WERI-Rb-1 (cell line): ENCODE measurements around the gene FBXL17.

Source experiments
- DNase-seq: peaks from one replicate; pipeline ENCODE4 v3.0.0-alpha.2; 2020
- H3K27ac ChIP-seq: fragments of 250-450 bp; sonication (Bioruptor Pico); 2 replicates; pipeline ENCODE4 v1.5.1; 2020; ENCODE audit warnings: mild to moderate bottlenecking, moderate library complexity
- H3K27me3 ChIP-seq: fragments of 250-450 bp; sonication (Bioruptor Pico); 2 replicates; pipeline ENCODE4 v1.5.1; 2021; ENCODE audit warnings: mild to moderate bottlenecking, low read depth, moderate library complexity; ENCODE audit not compliant: insufficient read depth, severe bottlenecking
- H3K36me3 ChIP-seq: fragments of 250-450 bp; sonication (Bioruptor Pico); 2 replicates; pipeline ENCODE4 v1.5.1; 2020; ENCODE audit warnings: mild to moderate bottlenecking, moderate library complexity
- H3K4me3 ChIP-seq: 2 replicates; pipeline ENCODE4 v1.5.1; 2011; ENCODE audit warnings: low read depth, mild to moderate bottlenecking, control low read depth, low read length
- H3K9me3 ChIP-seq: fragments of 250-450 bp; sonication (Bioruptor Pico); 2 replicates; pipeline ENCODE4 v1.5.1; 2021; ENCODE audit warnings: mild to moderate bottlenecking, moderate library complexity; ENCODE audit not compliant: severe bottlenecking
- TF ChIP-seq, protein P1 (sequence below): IDR thresholded peaks from 2 replicates; pipeline ENCODE4 v1.5.1; 2011; ENCODE audit warnings: low read depth, mild to moderate bottlenecking, control low read depth, inconsistent platforms, low read length

FBXL17 gene

DNA sequence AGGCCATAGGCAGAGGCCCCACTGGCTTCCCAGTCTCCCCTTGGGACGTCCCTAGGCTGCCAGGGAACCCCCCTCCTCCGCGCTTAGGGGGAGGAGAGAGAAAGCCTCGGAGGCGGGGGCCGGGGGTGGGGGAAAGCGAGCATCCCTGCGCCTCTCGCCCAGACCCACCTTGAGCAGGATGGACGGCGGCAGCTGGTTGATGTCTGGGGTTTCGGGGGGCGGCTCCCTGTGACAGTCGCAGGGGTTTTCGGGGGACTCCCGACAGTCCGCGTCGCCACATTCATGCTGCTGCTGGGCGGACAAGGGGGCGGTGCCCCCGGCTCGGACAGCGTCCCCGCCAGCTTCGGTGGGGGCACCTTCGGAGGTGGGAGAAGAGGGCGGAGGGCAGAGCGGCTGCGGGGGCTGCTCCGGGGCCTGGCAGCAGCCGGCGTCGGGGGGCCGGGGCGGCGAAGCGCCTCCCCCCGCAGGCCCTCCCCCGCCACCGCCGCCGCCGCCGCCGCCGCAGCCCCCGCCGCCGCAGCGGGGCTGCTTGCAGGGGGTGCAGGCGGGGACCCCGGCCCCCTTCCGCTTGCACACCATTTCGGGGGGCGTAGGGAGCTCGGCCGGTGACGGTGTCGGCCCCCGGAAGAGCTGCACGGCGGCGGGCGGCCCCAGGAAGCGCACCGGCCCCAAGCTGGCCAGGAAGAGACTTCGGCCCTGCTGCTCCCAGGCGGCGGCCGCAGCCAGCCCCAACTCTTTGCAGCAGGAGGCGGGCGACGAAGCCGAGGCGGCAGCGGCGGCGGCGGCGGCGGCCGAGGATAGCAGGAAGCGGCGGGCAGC, 1.2 kb downstream of the FBXL17 start:
- Histone ChIP-seq H3K27me3 (no peaks in the 10 kb centered on the region), H3K27ac (peak overlapping the region; percentile 94), H3K36me3 (peaks cover 4% of the 10 kb centered on the region; the same call in 1 of the 2 replicates), H3K4me3 (peak overlapping the region; percentile 93), H3K9me3 (peaks cover 7% of the 10 kb centered on the region)
- peak; percentile 69 for DNase-seq
- TF ChIP-seq, protein P1, sequence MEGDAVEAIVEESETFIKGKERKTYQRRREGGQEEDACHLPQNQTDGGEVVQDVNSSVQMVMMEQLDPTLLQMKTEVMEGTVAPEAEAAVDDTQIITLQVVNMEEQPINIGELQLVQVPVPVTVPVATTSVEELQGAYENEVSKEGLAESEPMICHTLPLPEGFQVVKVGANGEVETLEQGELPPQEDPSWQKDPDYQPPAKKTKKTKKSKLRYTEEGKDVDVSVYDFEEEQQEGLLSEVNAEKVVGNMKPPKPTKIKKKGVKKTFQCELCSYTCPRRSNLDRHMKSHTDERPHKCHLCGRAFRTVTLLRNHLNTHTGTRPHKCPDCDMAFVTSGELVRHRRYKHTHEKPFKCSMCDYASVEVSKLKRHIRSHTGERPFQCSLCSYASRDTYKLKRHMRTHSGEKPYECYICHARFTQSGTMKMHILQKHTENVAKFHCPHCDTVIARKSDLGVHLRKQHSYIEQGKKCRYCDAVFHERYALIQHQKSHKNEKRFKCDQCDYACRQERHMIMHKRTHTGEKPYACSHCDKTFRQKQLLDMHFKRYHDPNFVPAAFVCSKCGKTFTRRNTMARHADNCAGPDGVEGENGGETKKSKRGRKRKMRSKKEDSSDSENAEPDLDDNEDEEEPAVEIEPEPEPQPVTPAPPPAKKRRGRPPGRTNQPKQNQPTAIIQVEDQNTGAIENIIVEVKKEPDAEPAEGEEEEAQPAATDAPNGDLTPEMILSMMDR = no peak

DNA sequence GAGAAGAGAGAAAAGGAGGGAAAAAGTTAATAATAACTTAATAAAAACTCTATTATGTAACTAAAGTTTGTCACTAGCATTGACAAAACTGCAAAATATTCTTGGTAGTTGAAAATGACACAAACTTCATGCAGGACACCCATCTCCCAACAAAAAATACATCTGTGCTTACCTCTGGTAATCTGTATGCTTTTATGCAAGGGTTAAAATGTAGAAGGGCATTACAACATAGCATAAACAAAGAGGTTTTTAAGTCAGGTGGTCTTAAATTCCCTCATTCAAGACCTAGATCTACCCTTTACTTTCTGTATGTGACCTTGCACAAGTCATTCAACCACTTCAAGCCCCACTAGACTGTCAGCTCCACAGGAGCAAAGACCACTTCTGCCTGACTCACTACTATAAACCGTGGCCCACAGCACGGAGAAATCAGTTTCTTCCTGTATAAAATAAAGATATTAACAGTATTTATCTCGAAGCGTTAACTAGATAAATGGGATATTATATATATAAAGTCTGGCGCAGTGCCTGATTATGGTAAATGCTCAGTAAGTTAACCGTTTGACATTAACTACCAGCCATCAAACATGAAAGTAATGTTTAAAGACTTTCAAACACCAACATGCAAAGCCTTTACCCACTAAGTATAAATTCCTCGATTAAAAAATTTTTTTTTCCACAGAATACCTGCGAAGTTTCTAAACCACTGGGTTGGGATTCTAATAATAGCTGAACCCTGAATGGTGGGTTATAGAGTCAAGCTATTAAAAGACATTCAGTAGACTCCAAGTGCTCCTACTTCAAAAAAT, 2.0 kb downstream of the FBXL17 start:
- TF ChIP-seq, protein P1 = no peak
- H3K36me3 ChIP-seq = peaks cover 4% of the 10 kb centered on the region; the same call in 1 of the 2 replicates
- H3K27ac ChIP-seq = no peak overlapping the region; the same call in 1 of the 2 replicates
- H3K27me3 ChIP-seq = no peaks in the 10 kb centered on the region
- no peak for DNase-seq
- H3K9me3 ChIP-seq = peaks cover 14% of the 10 kb centered on the region
- H3K4me3 ChIP-seq = peak overlapping the region; percentile 93

DNA sequence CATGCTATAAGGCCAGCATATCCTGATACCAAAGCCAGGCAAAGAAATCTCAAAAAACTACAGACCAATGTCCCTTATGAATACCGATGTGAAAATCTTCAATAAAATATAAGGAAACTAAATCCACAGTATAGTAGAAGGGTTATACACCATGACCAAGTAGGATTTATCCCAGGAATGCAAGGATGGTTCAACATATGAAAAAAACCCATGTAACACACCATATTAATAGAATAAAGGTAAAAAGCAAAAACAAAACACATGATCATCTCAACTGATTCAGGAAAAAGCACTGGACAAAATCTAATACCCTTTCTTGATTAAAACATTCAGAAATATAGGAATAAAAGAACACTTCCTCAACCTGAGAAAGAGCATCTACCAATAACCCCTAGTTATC, 6.1 kb downstream of the FBXL17 start:
- no peaks in the 10 kb centered on the region; the same call in 1 of the 2 replicates for H3K36me3 ChIP-seq
- H3K27me3 ChIP-seq = no peaks in the 10 kb centered on the region
- TF ChIP-seq, protein P1 = no peak
- peaks cover 20% of the 10 kb centered on the region for H3K9me3 ChIP-seq
- no peak for DNase-seq
- no peak overlapping the region for H3K27ac ChIP-seq
- no peak overlapping the region for H3K4me3 ChIP-seq

DNA sequence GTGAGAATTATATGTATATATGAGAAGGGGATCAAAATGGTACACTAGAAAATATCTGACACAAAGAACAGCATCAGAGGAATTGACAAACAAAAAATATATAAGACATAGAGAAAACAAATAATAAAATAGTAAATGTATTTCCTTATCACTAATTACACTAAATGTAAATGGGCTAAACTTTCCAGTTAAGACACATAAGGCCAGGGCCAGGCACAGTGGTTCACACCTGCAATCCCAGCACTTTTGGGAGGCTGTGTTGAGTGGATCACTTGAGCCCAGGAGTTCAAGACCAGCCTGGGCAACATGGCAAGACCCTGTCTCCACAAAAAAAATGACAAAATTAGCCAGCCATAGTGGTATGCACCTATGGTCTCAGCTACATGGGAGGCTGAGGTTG, 8.5 kb downstream of the FBXL17 start:
- DNase-seq = no peak
- no peak overlapping the region for H3K4me3 ChIP-seq

DNA sequence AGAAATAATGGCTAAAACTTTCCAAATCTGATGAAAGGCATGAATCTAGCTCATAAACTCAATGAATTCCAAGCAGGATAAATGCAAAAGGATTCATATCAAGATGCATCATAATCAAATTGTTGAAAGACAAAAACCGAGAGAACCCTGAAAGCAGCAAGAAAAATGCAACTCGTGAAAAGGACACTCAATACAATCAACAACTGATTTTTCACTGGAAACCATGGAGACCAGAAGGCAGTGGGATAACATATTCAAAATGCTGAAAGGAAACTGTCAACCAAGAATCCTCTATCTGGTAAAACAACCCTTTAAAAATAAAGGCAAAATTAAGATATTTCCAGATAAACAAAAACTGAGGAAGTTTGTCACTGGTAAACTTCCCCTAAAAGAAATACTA, 9.5 kb downstream of the FBXL17 start:
- no peak overlapping the region for H3K27ac ChIP-seq
- no peak overlapping the region for H3K4me3 ChIP-seq
- no peak for DNase-seq
- peaks cover 20% of the 10 kb centered on the region for H3K9me3 ChIP-seq
- no peaks in the 10 kb centered on the region for H3K27me3 ChIP-seq
- TF ChIP-seq, protein P1 = no peak
- H3K36me3 ChIP-seq = no peaks in the 10 kb centered on the region; the same call in 1 of the 2 replicates

More for the DNA sequence above, 8.5 kb downstream of the FBXL17 start:
- TF ChIP-seq, protein P1 = no peak
- Histone ChIP-seq H3K36me3 (no peaks in the 10 kb centered on the region; the same call in 1 of the 2 replicates), H3K9me3 (peaks cover 20% of the 10 kb centered on the region), H3K27ac (no peak overlapping the region), H3K27me3 (no peaks in the 10 kb centered on the region)
